ENCODE data around the gene TRAP1.
A peak's percentile ranks its signal among the peaks of the same experiment; 100 is the strongest.
"Not testable (repeated sequence)": the region's sequence is repeated elsewhere in the genome, so short reads cannot be mapped to it uniquely, and the experiment has no call there.

TRAP1 gene

DNA sequence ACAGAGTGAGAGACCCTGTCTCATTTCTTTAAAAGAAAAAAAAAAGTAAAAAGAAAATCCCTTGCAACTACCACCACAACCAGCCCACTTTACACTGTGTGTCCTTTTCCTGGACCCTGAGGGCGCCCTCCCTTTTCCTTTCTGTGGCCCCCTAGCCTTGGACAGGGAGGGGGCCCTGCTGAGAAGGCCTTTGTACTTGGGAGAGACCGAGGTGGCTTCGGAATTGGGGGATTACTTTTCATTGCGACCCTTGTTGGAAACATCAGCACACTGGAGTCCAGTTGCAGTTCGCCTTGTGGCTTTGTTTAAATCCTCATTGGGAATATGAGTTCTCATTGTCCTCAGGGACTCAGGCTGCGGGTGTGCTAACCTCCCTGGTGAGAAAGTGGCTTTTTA is 72.2 kb downstream of the TRAP1 start:
- no peak for DNase-seq

DNA sequence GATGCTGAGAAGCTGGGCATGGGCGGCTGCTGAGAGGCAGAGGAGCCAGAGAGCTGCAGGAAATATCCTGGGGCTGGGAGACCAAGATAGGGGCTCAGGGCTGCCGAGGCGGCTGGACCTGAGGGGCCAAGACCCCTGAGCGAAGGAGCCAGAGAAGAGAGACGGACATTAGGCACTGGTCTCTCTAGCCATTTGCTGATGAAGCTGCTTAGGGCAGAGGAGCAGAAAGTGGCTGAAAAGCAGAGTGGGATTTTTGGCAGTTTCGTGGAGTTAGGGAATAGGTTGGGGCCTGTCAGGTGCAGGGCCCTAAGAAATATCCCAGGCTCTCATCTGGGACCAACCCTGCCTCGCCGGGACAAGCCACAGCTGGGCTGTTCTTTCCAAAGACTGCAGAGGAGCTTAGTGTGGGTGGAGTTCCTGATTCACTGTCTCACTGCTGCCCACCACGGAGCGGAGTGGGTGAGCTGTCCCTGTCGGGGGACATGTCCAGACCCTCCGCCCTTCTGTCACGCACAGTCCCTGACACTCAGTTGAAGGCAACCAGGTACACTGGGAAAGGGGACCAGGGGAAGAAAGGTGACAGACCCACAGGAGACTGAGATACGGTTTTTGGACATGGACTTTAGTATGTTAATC is 74.1 kb downstream of the TRAP1 start:
- no peak for DNase-seq

DNA sequence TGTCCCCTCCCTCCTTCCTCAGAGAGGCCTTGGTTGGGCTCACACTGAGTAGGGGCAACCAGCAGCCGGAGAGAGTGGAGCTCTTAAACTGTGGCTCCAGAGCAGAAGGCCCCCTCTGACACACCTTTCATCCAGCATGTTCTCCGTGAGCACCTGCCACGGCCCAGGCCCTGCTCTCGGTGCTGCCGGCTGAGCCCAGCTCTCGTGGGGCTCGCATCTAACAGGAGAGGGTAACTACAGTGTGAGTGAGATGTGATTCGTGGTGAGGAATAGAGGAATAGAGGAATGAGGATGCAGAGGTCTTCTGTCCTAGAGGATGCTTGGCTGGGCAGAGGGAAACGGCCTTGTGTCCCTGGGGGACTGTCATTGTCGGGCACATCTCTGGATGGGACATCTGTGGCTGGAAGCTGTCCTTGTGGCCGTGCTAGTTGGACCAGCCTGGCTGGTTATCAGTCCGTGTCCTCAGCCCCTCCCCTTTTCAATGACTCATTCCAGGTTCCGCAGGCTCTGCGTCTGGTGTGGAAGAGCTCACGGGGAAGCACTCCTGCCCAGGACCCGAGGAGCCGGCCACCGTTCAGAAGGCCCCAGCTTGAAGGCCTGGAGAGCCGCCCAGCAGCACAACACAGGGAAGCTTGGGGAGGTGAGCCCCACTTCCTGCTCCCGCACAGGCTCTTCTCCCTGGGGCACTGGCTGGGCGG is 74.8 kb downstream of the TRAP1 start:
- DNase-seq, result peak; percentile 91

DNA sequence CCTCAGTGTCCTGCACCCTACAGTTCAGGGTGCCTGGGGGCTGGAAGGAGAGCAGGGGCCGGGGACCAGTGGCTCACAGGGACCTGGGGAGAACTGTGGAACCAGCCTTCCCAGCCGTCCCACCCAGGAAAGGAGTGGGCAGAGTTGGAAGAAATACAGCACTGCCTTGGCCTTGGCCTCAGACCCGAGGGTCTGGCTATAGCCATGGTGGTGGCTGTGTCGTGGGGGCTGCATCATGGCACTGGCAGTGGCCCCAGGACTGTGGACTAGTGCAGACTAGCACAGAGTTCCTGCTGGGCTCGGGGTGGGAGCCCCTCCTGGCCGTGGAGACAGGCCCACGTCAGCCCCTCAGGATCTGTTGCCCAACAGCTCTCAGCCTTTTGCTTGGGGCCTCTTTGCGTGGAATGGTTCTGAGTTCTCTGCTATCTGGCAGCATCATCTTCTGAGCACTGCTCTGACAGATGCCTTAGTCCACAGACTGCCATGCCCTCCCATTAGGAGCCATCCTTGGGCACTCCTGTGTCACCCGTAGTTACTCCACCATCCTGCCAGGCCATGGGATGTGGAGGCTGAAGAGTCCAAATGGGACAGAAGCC is 75.4 kb downstream of the TRAP1 start:
- no peak for DNase-seq

DNA sequence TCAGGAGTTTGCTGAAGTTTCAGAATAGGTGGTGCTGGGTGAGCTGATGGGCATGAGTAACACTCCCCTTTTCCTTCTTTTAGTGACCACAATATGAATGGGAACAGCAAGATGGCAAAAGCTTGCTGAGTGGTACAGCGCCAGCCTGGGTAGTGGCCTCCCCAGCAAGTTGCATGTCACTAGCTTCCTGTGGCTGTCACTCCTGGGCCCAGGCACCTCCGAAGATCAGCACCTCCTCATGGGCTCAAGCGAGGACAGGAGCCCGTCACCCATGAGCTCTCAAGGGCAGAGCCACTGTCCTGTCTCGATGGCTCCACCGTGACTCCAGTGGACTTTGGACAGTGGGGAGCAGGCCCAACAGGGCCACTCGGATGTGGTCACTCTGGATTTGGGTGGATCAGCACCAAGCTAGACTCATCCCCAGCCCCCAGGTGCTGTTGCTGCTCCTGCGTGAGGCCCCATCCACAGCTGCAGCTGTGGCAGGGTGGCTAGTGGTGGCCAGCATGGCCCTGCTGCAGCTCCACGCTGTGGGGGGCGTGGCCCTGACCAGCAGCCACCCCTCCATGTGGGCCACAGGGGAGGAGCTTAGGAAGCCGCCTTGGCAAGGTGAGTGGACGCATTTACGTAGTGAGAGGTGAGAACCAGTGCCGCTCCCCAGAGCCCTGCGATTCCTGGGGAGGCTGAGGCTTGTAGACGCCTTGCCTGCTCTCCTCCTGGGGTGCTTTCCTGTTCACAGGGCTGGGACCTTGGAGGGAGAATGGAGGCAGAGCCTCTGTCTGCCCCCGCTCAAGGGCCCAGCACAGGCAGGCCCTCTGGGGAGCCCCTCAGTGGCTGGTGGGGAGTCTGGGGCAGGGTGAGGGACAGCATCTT is 76.5 kb downstream of the TRAP1 start:
- no peak for DNase-seq

DNA sequence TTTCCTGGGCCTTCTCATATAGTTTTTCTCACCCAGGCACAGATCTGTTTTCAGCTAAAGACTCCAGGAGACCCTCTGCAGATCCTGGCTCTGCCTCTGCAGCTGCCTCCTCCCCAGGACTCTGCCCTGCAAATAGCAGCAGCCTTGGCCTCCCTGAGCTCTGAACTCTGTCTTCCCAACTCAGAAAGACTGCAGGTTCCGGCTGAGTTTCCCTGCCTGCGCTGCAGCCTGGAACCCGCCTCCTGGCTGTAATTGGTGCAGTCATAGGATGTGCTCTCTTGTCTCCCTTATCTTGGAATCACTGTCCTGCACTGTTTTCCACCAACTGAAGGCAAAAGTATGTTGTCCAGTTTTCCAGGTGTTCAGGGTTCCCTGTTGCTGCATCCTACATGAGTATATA is 77.1 kb downstream of the TRAP1 start:
- DNase-seq, result no peak

DNA sequence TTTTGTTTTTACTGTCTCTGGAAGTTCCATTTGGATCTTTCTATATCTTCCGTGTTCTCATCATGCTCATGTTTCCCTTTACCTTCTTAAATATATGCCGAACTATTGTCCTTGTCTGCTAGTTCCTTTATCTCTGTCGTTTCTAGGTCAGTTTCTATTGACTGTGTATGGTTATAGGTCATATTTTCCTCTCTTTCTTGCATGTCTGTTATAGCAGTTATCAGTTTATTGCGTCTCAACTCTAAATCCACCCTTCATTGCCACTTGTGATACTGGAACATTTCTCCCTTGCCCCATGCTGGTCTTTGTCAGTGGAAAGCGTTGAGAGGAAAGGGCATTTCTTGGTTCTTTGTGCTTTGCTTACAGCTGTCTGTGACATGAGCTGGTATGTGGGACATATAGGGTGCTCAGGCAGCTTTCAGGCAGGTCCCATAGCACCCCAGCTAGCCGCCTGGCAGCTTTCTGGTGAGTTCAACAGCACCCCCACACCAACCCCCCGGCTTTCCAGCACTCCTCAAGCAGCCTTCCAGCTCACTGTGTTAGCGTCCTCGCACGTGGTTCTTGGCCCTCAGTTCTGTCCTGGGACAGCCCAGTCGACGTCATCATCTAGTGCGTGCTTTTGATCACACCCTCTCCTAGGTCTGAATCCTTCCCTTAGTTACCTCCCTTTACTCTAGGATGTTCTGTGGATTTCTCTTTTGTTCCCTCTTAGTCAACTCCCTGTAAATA is 78.2 kb downstream of the TRAP1 start:
- DNase-seq, result no peak

DNA sequence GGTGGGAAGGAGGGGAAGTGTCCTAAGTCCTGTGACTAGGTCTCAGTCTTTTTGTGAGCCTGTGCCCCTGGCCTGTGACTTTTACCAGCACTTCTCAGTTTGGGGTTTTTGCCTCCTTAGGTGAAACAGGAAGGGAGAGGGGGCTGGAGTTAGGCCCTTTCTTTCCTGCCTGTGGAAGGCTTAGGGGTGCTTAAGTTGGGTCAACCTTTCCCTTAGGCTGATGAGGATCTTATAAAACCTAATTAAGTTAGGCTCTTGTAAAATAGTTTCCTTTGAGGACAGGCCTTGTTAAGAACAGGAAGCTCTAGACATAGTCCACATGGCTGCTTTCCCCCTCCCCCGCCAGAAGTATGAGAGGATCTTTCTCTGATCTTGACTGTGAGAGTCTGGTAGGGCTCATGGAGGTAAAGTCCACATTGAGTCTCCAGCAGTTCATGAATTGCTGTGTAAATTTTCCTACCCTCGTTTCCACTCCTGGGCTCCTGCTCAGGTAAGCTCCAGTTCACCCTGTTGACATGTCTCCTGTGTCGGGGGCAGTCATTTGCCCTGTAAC is 79.9 kb downstream of the TRAP1 start:
- peak; percentile 38 for DNase-seq

DNA sequence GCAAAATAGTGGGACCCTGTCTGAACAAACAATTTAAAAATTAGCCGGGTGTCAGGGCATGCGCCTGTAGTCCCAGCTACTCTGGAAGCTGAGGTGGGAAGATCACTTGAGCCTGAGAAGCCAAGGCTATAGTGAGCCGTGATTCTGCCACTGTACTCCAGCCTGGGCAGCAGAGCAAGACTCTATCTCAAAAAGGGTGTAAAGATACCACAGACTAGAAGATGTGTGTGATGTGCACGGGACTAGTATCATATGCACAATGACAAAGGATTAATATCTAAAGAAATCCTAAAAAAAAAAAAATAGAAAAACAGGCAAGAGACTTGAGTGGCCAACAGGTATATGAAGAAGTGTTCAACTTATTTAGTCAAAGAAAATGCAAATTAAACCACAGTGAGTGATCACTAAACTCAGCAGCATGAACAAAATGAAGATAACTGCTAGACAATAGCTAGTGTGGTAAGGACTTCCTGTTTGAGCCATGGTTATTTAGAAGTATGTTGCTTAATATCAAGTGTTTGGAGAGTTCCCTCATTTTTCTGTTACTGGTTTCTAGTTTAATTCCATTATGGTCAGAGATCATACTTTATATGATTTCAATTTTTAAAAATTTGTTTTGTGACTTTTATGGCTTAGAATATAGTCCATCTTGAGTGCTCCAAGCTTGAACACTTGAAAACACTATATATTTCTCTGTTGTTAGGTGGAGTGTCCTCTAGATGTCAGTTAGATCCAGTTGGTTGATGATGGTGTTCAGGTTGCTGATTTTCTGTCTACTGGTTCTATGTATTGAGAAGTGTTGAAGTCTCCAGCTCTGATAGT is 91.2 kb downstream of the TRAP1 start:
- peak; percentile 55 for DNase-seq

DNA sequence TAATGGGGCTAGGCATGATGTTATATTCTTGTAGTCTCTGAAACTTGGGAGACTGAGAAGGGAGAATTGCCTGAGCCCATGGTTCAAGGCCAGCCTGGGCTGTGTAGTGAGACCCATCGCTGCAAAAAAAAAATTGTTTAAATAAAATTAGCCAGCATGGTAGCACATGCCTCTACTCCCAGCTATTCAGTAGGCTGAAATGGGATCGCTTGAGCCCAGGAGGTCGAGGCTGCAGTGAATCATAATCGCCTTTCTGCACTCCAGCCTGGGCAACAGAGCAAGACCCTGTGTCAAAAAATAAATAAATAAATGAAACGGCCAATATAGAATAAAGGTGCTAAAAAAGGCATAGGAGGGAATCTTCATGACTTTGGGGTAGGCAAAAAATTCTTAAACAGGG is 92.0 kb downstream of the TRAP1 start:
- DNase-seq, result no peak

DNA sequence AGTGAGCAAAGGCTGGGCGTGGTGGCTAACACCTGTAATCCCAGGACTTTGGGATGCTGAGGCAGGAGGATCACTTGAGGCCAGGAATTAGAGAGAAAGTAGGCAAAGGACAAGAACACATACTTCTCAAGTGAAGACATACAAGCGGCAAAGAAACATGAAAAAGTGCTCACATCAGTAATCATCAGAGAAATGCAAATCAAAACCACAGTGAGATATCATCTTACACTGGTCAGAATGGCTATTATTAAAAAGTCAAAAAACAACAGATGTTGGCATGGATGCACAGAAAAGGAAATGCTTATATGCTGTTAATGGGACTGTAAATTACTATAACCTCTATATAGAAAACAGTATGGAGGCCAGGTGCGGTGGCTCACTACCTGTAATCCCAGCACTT is 93.7 kb downstream of the TRAP1 start:
- no peak for DNase-seq

DNA sequence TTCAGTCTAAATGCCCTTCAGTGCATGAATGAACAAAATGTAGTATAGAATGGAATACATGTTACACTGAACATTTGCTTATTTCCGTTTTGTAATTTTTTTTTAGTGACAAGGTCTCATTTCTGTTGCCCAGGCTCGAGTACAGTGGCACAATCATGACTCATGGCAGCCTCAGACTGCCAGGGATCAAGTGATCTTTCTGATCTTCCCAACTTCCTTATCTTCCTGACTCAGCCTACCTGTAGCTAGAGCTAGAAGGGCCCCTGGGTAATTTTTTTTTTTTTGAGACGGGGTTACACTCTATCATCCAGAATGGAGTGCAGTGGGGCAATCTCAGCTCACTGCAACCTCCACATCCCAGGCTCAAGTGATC is 98.6 kb downstream of the TRAP1 start:
- DNase-seq, result peak; percentile 42

DNA sequence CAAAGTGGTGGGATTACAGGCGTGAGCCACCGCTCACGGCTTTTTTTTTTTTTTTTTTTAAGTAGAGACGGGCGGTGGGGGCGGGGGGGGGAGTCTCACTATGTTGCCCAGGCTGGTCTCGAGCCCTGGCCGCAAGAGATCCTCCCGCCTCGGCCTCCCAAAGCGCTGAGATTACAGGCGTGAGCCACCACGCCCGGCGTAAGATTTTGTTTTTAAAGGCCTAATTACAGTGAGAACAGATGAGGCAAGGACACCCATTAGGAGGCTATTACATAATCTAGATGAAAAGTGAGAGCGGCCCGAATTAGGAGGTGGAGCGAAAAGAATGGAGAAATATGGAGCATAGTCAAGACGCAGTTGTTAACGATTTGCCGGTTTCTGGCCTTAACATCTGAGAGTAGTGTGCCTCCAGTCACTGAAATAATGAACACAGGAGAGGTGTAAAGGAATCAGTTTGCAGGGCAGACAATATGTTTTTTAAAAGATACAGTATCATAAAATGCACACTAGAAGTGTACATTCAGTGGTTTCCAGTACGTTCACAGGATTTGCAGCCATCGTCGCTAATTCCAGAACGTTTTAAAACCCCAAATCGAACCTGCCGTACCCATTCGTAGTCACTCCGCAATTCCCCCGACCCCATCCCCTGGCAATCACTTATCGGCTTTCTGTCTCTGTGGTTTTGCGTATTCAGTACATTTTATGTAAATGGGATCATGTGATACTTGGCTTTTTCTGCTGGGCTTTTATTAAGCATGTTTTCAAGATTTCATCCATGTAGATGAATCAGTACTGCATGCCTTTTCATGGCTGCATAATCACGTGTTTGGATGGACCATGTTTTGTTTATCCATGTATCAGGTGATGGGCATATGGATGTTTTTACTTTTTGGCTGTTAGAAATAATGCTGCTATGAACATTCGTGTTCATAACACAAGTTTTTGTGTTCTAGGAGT is 104.5 kb downstream of the TRAP1 start:
- no peak for DNase-seq

DNA sequence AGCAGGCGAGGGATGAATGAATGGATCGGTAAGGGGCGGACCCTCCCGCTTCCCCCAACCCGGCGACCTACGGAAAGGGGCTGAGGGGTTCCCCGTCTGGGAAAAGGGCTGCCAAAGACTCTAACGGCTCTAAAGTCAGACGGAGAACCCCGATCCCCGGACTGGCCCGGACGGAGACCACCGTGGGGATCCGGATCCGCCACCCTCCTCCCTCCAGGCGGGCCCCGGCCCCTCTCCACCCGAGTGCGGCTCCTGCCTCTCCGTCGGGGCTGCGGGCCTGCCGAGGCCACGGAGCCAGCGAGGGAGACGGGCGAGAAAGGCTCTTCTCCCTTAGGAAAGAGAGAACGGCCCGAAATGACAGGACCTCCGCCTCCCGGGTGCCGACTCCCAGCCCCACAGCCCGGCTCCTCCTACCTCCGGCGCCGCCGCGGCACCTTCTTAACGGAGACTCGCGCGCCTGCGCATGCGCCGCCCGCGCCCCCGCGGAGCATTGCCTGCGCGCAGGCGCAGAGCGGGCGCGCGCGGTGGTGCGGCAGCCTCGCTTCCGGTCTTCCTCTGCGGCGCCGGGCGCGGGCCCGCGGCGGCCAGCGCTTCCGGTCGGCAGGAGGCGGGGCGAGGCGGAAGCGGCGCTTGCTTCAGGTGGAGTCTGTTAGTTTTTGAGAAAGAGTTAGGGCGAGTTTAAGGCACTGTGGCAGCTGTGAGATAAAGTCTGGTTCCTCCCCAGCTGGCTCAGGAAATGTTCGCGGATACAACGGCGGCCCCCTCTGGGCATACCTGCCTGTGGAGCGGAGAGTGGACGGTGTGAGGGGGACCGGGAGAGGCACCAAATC is 106.0 kb downstream of the TRAP1 start, which contains the start of gene SLX4:
TSS of gene SLX4 (minus strand) at position 461 of the 830 bp plus-strand sequence. CDS start 2,642 bp downstream, outside the sequence.
- DNase-seq, result peak; percentile 94

DNA sequence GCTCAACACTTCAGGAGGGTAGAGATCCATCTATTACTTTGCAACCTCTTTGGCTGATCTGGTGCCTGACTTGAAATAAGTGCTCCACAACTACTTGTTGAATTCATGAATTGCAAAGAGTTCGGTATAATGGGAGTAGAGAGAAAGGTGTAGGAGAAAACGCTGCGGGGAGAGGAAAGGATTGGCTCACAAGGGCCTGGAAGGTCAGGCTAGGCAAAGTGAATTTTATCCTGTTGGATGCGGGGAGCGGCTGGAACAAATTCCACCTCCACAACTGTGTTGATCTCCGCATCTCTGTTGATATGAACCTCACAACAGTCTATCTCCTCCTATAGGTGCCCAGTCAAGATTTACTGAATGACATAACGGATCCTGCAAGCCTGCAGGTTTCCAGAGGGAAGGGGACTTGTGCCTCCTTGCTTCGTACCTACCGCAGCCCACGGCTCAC is 106.6 kb downstream of the TRAP1 start:
- DNase-seq, result peak; percentile 43

DNA sequence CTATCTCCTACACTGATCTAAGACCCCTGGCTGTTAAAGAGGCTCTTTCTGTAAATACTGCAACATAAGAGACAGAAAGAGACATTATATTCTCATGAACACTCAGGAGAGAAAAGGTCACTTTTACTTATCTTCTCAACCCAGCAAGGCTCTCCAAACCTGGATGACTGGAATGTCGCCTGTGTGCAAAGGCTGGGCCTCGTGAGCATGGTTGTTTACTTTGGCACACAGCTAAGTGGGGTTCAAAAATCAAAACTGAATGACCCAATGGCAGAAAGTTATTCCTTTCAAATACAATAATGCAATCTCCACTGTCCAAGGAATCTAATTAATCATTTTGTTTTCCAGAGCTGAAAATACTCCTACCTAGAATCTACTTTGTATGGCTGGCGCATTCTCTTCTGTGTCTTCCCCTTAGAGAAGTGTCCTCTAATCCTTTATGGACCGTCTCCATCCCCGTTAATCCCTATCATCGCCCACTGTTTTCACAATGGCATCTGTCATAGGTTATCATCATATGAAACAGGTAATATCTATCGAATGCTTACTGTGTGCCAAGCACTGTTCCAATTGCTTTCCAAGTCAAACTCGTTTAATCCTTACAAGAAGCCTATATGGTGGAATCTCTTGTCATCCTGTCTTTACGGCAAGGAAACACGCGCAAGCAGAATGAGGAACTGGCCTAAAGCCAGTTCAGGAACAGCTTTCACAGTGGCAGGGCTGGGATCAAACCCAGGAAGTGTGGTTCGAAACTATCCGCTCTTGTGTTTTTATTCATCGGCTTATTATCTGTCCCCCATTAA is 107.2 kb downstream of the TRAP1 start:
- no peak for DNase-seq

DNA sequence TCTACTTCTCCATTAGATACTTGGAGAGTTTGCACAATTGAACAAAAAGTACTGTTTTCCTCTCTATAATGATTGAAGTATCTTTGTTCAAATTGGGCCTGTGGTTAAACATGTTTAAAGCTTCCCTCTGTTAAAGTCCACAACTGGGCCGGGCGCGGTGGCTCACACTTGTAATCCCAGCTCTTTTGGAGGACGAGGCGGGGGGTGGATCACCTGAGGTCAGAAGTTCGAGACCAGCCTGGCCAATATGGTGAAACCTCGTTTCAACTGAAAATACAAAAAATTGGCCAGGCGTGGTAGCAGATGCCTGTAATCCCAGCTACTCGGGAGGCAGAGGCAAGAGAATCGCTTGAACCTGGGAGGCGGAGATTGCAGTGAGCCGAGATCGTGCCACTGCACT is 108.3 kb downstream of the TRAP1 start:
- DNase-seq, result not testable (repeated sequence)

DNA sequence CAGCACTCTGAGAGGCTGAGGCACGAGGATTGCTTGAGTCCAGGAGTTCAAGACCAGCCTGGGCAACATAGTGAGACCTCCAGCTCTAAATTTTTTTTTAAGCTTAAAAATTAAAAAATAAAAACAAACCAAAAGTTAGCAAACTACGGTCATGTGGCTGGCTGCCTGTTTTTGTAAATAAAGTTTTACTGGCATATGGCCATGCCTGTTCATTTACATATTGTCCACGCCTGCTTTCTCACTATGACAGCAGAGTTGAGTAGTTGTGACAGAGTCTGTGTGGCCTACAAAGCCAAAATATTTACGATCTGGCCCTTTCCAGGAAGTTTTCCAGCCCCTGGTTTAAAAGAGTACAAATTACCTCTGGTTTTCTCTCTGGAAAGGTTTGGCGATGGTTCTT is 109.3 kb downstream of the TRAP1 start:
- no peak for DNase-seq
